Right atrium auricular region (tissue), 2 donors: ENCODE measurements around the gene MPZ. TPM values are rescaled to one million over a fixed set of nuclear protein-coding genes. Genes with fewer than 3 reads are reported as not detected.

Experiments used
- DNase-seq: peaks from one replicate; pipeline ENCODE4 v3.0.0-alpha.2; 2019; ENCODE audit warnings: low spot score
- H3K27ac ChIP-seq, 2 donors: fragments of 200-600 bp; sonication (generic); 1 replicate in 1 of 2; 2 replicates in 1 of 2; pipeline ENCODE4 v1.5.1; 2016 to 2019
- H3K27me3 ChIP-seq, 2 donors: fragments of 200-600 bp; sonication (generic); one replicate each; pipeline versions ENCODE4 v1.5.1 to v1.6.0; 2017 to 2019
- H3K36me3 ChIP-seq: fragments of 200-600 bp; sonication (generic); one replicate; pipeline ENCODE4 v1.5.1; 2016
- H3K4me1 ChIP-seq, 2 donors: fragments of 200-600 bp; sonication (generic); one replicate each; pipeline versions ENCODE4 v1.5.1 to v1.6.0; 2017 to 2019
- H3K4me3 ChIP-seq, 2 donors: fragments of 200-600 bp; sonication (generic); 1 replicate in 1 of 2; 2 replicates in 1 of 2; pipeline ENCODE4 v1.5.1; 2017 to 2019; ENCODE audit warnings: mild to moderate bottlenecking in 1 of 2, moderate library complexity in 1 of 2
- H3K9me3 ChIP-seq, 2 donors: fragments of 200-600 bp; sonication (generic); one replicate each; pipeline ENCODE4 v1.5.1; 2019
- total RNA-seq, 2 donors: library from RNA; depleted of rRNA; stranded (reverse); fragments of >200 nt; gene quantifications; one replicate each; pipeline ENCODE4 v1.1.0, GENCODE V29; 2016
- TF ChIP-seq, protein P1 (sequence below), 2 donors: fragments of 200-600 bp; sonication (generic); IDR thresholded peaks; one replicate each; pipeline ENCODE4 v1.5.1; 2019; ENCODE audit warnings: antibody characterized with exemption in 2 of 2

MPZ gene
- total RNA-seq, 2 donors from 2014 or later: 1.7 to 5.1 TPM

- TF ChIP-seq, protein P1, sequence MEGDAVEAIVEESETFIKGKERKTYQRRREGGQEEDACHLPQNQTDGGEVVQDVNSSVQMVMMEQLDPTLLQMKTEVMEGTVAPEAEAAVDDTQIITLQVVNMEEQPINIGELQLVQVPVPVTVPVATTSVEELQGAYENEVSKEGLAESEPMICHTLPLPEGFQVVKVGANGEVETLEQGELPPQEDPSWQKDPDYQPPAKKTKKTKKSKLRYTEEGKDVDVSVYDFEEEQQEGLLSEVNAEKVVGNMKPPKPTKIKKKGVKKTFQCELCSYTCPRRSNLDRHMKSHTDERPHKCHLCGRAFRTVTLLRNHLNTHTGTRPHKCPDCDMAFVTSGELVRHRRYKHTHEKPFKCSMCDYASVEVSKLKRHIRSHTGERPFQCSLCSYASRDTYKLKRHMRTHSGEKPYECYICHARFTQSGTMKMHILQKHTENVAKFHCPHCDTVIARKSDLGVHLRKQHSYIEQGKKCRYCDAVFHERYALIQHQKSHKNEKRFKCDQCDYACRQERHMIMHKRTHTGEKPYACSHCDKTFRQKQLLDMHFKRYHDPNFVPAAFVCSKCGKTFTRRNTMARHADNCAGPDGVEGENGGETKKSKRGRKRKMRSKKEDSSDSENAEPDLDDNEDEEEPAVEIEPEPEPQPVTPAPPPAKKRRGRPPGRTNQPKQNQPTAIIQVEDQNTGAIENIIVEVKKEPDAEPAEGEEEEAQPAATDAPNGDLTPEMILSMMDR (IDR thresholded peaks at IDR 0.05): peak in 1 of 2 donors; percentile 51
- peak; percentile 82 for DNase-seq
Measured at GRCh38 chr1:161305867-161306519, 3.8 kb downstream of the MPZ start.

GRCh38 chr1:161304927-161305866 is 4.6 kb downstream of the MPZ start:
- H3K9me3 ChIP-seq: no peaks in the 10 kb centered on the region
- no peak for DNase-seq
- peaks cover 0 to 25% of the 10 kb centered on the region in 2 donors for H3K4me1 ChIP-seq
- H3K4me3 ChIP-seq: peak overlapping the region; percentile 62 to 71
- peak overlapping the region; percentile 47 to 70 for H3K27ac ChIP-seq
- H3K27me3 ChIP-seq: no peaks in the 10 kb centered on the region
- TF ChIP-seq, protein P1 (IDR thresholded peaks at IDR 0.05): no peak
- H3K36me3 ChIP-seq: no peaks in the 10 kb centered on the region

More at GRCh38 chr1:161305867-161306519, 3.8 kb downstream of the MPZ start:
- H3K9me3 ChIP-seq: no peaks in the 10 kb centered on the region
- peak overlapping the region; percentile 47 to 70 for H3K27ac ChIP-seq
- H3K4me3 ChIP-seq: peak overlapping the region; percentile 62 to 71
- H3K36me3 ChIP-seq: no peaks in the 10 kb centered on the region
- no peaks in the 10 kb centered on the region for H3K27me3 ChIP-seq
- peaks cover 0 to 25% of the 10 kb centered on the region in 2 donors for H3K4me1 ChIP-seq

DNA sequence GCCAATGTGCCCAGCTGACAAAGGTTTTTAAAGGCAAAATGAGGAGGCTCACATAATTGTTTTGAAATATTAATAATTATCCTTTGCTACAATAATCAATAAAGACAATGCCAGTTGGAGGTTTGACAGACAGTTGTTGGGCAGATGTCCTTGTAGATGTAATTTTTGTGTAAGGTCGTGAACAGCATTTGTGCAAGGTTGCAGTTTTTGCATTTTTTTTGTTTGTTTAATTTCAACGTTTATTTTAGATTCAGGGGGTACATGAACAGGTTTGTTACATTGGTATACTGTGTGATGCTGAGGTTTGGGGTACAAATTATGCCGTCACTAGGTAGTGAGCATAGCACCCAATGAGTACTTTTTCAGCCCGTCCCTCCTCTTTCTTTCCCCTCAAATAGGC is 9.3 kb downstream of the MPZ start:
- peaks cover 0 to 15% of the 10 kb centered on the region in 2 donors for H3K4me1 ChIP-seq
- no peak for DNase-seq
- H3K27ac ChIP-seq: no peak overlapping the region
- TF ChIP-seq, protein P1 (IDR thresholded peaks at IDR 0.05): no peak
- H3K36me3 ChIP-seq: no peaks in the 10 kb centered on the region
- no peak overlapping the region for H3K4me3 ChIP-seq
- H3K9me3 ChIP-seq: no peaks in the 10 kb centered on the region
- no peaks in the 10 kb centered on the region for H3K27me3 ChIP-seq

DNA sequence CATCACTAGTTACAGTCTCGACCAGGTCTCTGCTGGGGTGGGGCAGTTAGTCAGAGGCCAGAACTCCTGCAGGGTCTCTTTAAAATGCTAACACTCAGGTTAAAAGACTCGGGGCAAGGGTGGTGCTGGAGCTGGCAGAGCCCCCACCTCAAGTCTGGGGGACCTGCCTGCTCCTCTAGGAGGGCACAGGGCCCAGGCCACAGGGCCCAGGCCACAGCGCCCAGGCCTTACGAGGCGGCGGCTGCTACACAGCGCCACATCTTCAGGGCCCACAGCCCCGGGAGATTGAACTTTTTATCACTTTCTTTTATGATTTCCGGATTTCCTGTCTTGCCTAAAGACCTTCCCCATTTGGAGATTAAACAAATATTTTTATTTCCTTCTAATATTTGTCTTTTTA is 10.4 kb downstream of the MPZ start:
- Histone ChIP-seq H3K27ac (no peak overlapping the region), H3K4me1 (peaks cover 0 to 4% of the 10 kb centered on the region in 2 donors), H3K4me3 (no peak overlapping the region), H3K9me3 (no peaks in the 10 kb centered on the region), H3K36me3 (no peaks in the 10 kb centered on the region), H3K27me3 (no peaks in the 10 kb centered on the region)
- DNase-seq: no peak
- TF ChIP-seq, protein P1 (IDR thresholded peaks at IDR 0.05): no peak

DNA sequence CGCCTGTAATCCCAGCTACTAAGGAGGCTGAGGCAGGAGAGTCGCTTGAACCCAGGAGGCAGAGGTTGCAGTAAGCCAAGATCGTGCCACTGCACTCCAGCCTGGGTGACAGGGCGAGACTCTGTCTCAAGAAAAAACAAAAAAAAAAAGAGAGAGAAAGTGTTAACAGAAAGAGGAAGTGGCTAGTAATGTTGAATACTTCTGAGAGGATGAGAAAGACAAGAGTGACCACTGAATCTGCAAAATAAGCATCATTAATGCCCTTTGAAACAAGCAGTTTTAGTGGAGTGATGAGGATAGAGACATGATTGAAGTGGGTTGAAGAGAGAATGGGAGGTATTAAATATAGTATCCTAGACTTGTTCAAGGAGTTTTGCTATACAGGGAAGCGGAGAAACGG is 11.7 kb downstream of the MPZ start:
- Histone ChIP-seq H3K27me3 (no peaks in the 10 kb centered on the region), H3K36me3 (no peaks in the 10 kb centered on the region), H3K4me1 (no peaks in the 10 kb centered on the region), H3K27ac (no peak overlapping the region), H3K4me3 (no peak overlapping the region), H3K9me3 (no peaks in the 10 kb centered on the region)
- TF ChIP-seq, protein P1 (IDR thresholded peaks at IDR 0.05): no peak
- no peak for DNase-seq
